ENCODE measurements around the gene ZGLP1. TPM values are rescaled to one million over a fixed set of nuclear protein-coding genes. Genes with fewer than 3 reads are reported as not detected.

The ZGLP1 gene
- total and polyA plus RNA-seq, 2 of the 13 experiments (the other 11 are each of a cell fraction or from before 2014, with no cell fraction given), result 2.4 to 3.0 TPM

DNA sequence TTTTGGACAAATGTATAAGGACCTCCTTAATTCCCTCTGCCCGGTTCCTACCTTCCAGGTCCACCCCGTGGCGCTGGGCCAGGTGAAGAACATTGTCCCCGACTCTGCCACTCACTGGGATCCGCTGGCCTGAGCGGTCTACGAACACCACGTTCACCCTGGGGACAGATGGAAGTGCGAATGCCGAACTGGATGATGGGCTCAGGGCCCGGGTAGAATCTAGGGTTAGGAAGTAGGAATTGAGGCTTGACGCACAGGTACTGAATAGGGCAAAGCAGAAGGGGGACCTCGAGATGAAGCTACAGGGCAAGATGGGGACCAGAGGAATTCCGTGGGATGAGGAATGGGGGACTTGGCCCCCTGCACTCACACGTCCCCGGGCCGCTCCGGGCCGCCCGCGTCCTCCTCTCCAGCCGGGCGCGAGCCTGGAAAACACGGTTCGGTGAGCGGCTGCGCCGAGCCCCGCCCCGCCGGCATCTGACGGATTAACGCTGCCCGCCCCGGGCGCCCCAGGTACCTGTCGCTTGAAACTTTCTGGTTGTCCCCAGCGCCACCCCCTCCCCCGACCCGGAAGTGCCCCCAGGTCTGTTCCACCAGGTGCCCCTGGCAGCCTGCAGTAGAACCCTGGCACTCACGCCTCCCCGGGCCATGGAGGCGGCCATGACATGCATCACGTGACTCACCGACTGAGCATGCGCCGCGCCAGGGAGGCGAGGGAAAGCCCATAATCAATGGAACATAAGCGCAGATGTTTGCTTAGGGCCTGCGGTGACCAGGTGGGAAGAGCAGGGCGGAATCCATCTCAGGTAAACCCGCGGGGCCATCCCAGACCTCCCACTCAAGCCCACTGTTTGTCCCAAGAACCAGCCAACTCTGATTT lies 6.0 kb upstream of the ZGLP1 start, which contains the start of gene FDX2 (continued):
- TF ChIP-seq, protein P1, sequence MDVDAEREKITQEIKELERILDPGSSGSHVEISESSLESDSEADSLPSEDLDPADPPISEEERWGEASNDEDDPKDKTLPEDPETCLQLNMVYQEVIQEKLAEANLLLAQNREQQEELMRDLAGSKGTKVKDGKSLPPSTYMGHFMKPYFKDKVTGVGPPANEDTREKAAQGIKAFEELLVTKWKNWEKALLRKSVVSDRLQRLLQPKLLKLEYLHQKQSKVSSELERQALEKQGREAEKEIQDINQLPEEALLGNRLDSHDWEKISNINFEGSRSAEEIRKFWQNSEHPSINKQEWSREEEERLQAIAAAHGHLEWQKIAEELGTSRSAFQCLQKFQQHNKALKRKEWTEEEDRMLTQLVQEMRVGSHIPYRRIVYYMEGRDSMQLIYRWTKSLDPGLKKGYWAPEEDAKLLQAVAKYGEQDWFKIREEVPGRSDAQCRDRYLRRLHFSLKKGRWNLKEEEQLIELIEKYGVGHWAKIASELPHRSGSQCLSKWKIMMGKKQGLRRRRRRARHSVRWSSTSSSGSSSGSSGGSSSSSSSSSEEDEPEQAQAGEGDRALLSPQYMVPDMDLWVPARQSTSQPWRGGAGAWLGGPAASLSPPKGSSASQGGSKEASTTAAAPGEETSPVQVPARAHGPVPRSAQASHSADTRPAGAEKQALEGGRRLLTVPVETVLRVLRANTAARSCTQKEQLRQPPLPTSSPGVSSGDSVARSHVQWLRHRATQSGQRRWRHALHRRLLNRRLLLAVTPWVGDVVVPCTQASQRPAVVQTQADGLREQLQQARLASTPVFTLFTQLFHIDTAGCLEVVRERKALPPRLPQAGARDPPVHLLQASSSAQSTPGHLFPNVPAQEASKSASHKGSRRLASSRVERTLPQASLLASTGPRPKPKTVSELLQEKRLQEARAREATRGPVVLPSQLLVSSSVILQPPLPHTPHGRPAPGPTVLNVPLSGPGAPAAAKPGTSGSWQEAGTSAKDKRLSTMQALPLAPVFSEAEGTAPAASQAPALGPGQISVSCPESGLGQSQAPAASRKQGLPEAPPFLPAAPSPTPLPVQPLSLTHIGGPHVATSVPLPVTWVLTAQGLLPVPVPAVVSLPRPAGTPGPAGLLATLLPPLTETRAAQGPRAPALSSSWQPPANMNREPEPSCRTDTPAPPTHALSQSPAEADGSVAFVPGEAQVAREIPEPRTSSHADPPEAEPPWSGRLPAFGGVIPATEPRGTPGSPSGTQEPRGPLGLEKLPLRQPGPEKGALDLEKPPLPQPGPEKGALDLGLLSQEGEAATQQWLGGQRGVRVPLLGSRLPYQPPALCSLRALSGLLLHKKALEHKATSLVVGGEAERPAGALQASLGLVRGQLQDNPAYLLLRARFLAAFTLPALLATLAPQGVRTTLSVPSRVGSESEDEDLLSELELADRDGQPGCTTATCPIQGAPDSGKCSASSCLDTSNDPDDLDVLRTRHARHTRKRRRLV (CRISPR knock-in tag; IDR thresholded peaks at IDR 0.05), result no peak
- TF ChIP-seq, protein P2, sequence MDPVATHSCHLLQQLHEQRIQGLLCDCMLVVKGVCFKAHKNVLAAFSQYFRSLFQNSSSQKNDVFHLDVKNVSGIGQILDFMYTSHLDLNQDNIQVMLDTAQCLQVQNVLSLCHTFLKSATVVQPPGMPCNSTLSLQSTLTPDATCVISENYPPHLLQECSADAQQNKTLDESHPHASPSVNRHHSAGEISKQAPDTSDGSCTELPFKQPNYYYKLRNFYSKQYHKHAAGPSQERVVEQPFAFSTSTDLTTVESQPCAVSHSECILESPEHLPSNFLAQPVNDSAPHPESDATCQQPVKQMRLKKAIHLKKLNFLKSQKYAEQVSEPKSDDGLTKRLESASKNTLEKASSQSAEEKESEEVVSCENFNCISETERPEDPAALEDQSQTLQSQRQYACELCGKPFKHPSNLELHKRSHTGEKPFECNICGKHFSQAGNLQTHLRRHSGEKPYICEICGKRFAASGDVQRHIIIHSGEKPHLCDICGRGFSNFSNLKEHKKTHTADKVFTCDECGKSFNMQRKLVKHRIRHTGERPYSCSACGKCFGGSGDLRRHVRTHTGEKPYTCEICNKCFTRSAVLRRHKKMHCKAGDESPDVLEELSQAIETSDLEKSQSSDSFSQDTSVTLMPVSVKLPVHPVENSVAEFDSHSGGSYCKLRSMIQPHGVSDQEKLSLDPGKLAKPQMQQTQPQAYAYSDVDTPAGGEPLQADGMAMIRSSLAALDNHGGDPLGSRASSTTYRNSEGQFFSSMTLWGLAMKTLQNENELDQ (CRISPR knock-in tag; IDR thresholded peaks at IDR 0.05; ENCODE audit: borderline replicate concordance), result no peak
- TF ChIP-seq CCAR2 (optimal IDR thresholded peaks at IDR 0.05; ENCODE audit: low read depth, low read length) (no peak), ONECUT2 (CRISPR knock-in tag; IDR thresholded peaks at IDR 0.05) (peak; percentile 65; the same call in 1 of the 2 replicates), ARNTL (CRISPR knock-in tag; IDR thresholded peaks at IDR 0.05) (no peak; the same call in none of the 2 replicates), ZNF776 (CRISPR knock-in tag; IDR thresholded peaks at IDR 0.05) (no peak), BRD4 (CRISPR knock-in tag; IDR thresholded peaks at IDR 0.05) (0 out of 2 replicates have a peak, but pooled peaks have one; percentile 28), ISX (CRISPR knock-in tag; conservative IDR thresholded peaks at IDR 0.05) (no peak), RELA (CRISPR knock-in tag; IDR thresholded peaks at IDR 0.05) (no peak), ZFY (CRISPR knock-in tag; IDR thresholded peaks at IDR 0.05) (peak; percentile 61; the same call in 1 of the 2 replicates)
- TF ChIP-seq, protein P3, sequence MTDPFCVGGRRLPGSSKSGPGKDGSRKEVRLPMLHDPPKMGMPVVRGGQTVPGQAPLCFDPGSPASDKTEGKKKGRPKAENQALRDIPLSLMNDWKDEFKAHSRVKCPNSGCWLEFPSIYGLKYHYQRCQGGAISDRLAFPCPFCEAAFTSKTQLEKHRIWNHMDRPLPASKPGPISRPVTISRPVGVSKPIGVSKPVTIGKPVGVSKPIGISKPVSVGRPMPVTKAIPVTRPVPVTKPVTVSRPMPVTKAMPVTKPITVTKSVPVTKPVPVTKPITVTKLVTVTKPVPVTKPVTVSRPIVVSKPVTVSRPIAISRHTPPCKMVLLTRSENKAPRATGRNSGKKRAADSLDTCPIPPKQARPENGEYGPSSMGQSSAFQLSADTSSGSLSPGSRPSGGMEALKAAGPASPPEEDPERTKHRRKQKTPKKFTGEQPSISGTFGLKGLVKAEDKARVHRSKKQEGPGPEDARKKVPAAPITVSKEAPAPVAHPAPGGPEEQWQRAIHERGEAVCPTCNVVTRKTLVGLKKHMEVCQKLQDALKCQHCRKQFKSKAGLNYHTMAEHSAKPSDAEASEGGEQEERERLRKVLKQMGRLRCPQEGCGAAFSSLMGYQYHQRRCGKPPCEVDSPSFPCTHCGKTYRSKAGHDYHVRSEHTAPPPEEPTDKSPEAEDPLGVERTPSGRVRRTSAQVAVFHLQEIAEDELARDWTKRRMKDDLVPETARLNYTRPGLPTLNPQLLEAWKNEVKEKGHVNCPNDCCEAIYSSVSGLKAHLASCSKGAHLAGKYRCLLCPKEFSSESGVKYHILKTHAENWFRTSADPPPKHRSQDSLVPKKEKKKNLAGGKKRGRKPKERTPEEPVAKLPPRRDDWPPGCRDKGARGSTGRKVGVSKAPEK (CRISPR knock-in tag; IDR thresholded peaks at IDR 0.05; ENCODE audit: borderline replicate concordance), result 0 out of 2 replicates have a peak, but pooled peaks have one; percentile 23
- TF ChIP-seq, protein P4, sequence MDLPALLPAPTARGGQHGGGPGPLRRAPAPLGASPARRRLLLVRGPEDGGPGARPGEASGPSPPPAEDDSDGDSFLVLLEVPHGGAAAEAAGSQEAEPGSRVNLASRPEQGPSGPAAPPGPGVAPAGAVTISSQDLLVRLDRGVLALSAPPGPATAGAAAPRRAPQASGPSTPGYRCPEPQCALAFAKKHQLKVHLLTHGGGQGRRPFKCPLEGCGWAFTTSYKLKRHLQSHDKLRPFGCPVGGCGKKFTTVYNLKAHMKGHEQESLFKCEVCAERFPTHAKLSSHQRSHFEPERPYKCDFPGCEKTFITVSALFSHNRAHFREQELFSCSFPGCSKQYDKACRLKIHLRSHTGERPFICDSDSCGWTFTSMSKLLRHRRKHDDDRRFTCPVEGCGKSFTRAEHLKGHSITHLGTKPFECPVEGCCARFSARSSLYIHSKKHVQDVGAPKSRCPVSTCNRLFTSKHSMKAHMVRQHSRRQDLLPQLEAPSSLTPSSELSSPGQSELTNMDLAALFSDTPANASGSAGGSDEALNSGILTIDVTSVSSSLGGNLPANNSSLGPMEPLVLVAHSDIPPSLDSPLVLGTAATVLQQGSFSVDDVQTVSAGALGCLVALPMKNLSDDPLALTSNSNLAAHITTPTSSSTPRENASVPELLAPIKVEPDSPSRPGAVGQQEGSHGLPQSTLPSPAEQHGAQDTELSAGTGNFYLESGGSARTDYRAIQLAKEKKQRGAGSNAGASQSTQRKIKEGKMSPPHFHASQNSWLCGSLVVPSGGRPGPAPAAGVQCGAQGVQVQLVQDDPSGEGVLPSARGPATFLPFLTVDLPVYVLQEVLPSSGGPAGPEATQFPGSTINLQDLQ (CRISPR knock-in tag; IDR thresholded peaks at IDR 0.05), result no peak
- TF ChIP-seq, protein P5, sequence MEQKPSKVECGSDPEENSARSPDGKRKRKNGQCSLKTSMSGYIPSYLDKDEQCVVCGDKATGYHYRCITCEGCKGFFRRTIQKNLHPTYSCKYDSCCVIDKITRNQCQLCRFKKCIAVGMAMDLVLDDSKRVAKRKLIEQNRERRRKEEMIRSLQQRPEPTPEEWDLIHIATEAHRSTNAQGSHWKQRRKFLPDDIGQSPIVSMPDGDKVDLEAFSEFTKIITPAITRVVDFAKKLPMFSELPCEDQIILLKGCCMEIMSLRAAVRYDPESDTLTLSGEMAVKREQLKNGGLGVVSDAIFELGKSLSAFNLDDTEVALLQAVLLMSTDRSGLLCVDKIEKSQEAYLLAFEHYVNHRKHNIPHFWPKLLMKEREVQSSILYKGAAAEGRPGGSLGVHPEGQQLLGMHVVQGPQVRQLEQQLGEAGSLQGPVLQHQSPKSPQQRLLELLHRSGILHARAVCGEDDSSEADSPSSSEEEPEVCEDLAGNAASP (CRISPR knock-in tag; IDR thresholded peaks at IDR 0.05; ENCODE audit: borderline replicate concordance), result peak; percentile 42; the same call in 1 of the 2 replicates

Measured in HepG2 (cell line).